ENCODE measurements around the gene SLC28A1. TPM values are rescaled to one million over a fixed set of nuclear protein-coding genes. Genes with fewer than 3 reads are reported as not detected.
A peak's percentile ranks its signal among the peaks of the same experiment; 100 is the strongest.

The SLC28A1 gene
- total RNA-seq, 1 experiment from 2014 or later, result 0.13 TPM

DNA sequence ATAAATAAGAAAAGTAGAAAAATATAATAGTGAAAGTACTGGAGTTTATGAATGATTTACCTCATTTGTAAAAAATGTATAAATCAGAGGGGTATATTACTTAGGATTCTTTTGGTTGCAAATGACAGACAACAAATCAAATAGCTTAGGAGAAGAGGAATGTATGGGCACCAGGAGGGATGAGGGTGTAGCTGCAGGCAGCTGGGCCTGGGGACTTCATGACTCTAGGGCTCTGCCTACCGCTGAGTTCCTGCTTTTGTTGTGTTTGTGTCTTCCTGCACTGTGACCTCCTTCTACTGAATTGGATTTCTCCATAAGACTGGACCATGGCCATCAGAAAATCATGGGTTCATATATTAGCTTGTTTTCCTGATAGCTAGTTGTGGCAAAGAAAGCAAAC lies 69.3 kb downstream of the SLC28A1 start:
- Histone ChIP-seq H4K5ac (ENCODE audit: insufficient read length, low read depth, low read length) (no peak overlapping the region), H2AK5ac (ENCODE audit: insufficient read length, low read length) (no peak overlapping the region), H3K4ac (ENCODE audit: low read depth, low read length) (no peak overlapping the region), H4K8ac (replicated peaks; ENCODE audit: insufficient read length, low read depth, low read length) (no peak overlapping the region), H3K9me3 (ENCODE audit: control insufficient read depth, low read depth, low read length) (no peaks in the 10 kb centered on the region), H3K4me2 (ENCODE audit: insufficient read depth, insufficient read length, low read length) (no peak overlapping the region), H3K23ac (ENCODE audit: insufficient read length, low read depth, low read length) (no peak overlapping the region), H3K79me2 (ENCODE audit: insufficient read depth, low read length) (no peaks in the 10 kb centered on the region), H2BK15ac (ENCODE audit: low read depth, low read length) (no peak overlapping the region), H3K23me2 (ENCODE audit: insufficient read length, low read depth, low read length, poor library complexity, severe bottlenecking) (no peaks in the 10 kb centered on the region), H3K27me3 (ENCODE audit: insufficient read depth, low read length) (no peaks in the 10 kb centered on the region; the same call in 1 of the 2 replicates), H4K91ac (ENCODE audit: insufficient read length, low read depth, low read length) (no peak overlapping the region), H3K79me1 (ENCODE audit: insufficient read depth, low read depth, low read length, poor library complexity, severe bottlenecking) (no peaks in the 10 kb centered on the region), H2BK20ac (ENCODE audit: low read depth, low read length, poor library complexity, severe bottlenecking) (no peak overlapping the region), H3K56ac (ENCODE audit: insufficient read length, low read depth, low read length) (no peak overlapping the region), H3K14ac (ENCODE audit: insufficient read depth, low read length) (no peak overlapping the region), H3K4me1 (ENCODE audit: insufficient read depth, low read length) (no peaks in the 10 kb centered on the region), H4K20me1 (ENCODE audit: control insufficient read depth, insufficient read depth, insufficient read length) (no peaks in the 10 kb centered on the region), H2BK120ac (ENCODE audit: low read depth, low read length, poor library complexity, severe bottlenecking) (no peak overlapping the region), H3K9ac (ENCODE audit: extremely low read depth, insufficient read length, low read length) (no peak overlapping the region), H3T11ph (ENCODE audit: low read length) (no peak overlapping the region), H2BK12ac (ENCODE audit: insufficient read length, low read depth, low read length) (no peak overlapping the region), H3K18ac (ENCODE audit: insufficient read length, low read depth, low read length) (no peak overlapping the region), H3K27ac (ENCODE audit: insufficient read length, low read depth, low read length) (no peak overlapping the region), H2BK5ac (ENCODE audit: insufficient read length, low read length) (no peak overlapping the region), H2AFZ (ENCODE audit: low read length) (no peak overlapping the region)
- peaks cover 0 to 6% of the 10 kb centered on the region in 2 experiments; a peak in 2 of 5 replicates for H3K9me3 Mint-ChIP-seq
- no CpG with 5 or more reads among the region's 1 CpG for WGBS (ENCODE audit: extremely low coverage, insufficient read length, low lambda C conversion rate)
- H3K36me3 Mint-ChIP-seq (ENCODE audit: insufficient read depth in 1 of 3, low read depth in 3 of 3), result 0 out of 7 replicates have a peak, but pooled peaks cover 0 to 3% (median 0%) of the 10 kb centered on the region in 3 experiments
- H3K4me1 Mint-ChIP-seq, result peaks cover 15% of the 10 kb centered on the region in 2 experiments; a peak in 3 of 4 replicates
- H3K4me3 Mint-ChIP-seq, result no peak overlapping the region
- TF ChIP-seq, protein P1, sequence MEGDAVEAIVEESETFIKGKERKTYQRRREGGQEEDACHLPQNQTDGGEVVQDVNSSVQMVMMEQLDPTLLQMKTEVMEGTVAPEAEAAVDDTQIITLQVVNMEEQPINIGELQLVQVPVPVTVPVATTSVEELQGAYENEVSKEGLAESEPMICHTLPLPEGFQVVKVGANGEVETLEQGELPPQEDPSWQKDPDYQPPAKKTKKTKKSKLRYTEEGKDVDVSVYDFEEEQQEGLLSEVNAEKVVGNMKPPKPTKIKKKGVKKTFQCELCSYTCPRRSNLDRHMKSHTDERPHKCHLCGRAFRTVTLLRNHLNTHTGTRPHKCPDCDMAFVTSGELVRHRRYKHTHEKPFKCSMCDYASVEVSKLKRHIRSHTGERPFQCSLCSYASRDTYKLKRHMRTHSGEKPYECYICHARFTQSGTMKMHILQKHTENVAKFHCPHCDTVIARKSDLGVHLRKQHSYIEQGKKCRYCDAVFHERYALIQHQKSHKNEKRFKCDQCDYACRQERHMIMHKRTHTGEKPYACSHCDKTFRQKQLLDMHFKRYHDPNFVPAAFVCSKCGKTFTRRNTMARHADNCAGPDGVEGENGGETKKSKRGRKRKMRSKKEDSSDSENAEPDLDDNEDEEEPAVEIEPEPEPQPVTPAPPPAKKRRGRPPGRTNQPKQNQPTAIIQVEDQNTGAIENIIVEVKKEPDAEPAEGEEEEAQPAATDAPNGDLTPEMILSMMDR (conservative IDR thresholded peaks at IDR 0.05), result no peak
- H3K27me3 Mint-ChIP-seq (ENCODE audit: low read depth), result no peaks in the 10 kb centered on the region
- no peak for DNase-seq
- H3K27ac Mint-ChIP-seq, result peak overlapping the region in 1 of 3 experiments; percentile 18; a peak in 1 of 7 replicates

All from H9 (cell line).